ENCODE measurements around the gene FRA10AC1.

Gene FRA10AC1

DNA sequence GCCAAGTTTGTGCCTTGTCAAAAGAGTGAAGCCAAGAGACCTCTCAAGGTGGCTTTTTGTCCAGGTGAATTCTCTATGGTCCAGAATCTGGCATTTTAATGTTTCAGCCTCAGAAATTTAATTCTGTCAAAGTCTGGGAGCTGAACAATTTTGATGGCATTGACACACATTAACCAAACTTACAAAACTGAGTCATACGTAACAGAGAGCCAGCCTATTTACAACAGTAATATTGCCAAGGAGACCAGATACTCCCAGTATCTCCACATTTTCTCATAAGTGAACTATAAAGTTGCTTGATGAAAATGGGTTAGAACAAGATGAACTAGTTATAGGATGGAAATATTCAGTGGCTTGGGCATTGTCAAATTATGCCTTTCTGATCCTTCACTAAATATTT is 46.2 kb downstream of the FRA10AC1 start:
- Histone ChIP-seq H3K4me3 (ENCODE audit: low read length) (no peak overlapping the region), H3K36me3 (ENCODE audit: insufficient read depth, low read length) (no peaks in the 10 kb centered on the region), H3K27me3 (ENCODE audit: insufficient read depth, low read length) (no peaks in the 10 kb centered on the region), H2AFZ (ENCODE audit: low read depth, low read length) (no peak overlapping the region), H3K4me1 (ENCODE audit: insufficient read depth, low read length) (no peaks in the 10 kb centered on the region), H3K9me3 (ENCODE audit: low read length) (no peaks in the 10 kb centered on the region)

DNA sequence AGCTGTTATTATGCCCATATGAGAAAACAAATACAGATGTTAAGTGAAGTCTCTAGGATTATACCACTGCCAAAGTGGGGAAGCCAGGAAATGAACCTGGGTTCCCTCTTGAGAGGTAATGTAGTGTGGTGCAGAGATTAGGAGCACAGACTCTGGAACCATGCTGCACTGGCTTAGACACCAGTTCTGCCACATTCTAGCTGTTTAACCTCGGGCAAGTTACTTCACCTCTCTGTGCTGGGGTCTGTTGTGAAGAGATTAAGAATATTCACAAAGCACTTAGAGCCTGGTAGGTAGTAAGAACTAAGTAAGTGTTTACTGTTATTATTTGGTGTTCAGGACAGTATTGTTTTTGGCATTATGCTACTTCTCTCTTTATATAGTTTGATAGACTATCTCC is 48.2 kb downstream of the FRA10AC1 start:
- no peaks in the 10 kb centered on the region for H3K36me3 ChIP-seq (ENCODE audit: insufficient read depth, low read length)
- no peak overlapping the region for H2AFZ ChIP-seq (ENCODE audit: low read depth, low read length)
- no peaks in the 10 kb centered on the region for H3K9me3 ChIP-seq (ENCODE audit: low read length)
- no peaks in the 10 kb centered on the region for H3K27me3 ChIP-seq (ENCODE audit: insufficient read depth, low read length)
- no peaks in the 10 kb centered on the region for H3K4me1 ChIP-seq (ENCODE audit: insufficient read depth, low read length)
- no peak overlapping the region for H3K4me3 ChIP-seq (ENCODE audit: low read length)

DNA sequence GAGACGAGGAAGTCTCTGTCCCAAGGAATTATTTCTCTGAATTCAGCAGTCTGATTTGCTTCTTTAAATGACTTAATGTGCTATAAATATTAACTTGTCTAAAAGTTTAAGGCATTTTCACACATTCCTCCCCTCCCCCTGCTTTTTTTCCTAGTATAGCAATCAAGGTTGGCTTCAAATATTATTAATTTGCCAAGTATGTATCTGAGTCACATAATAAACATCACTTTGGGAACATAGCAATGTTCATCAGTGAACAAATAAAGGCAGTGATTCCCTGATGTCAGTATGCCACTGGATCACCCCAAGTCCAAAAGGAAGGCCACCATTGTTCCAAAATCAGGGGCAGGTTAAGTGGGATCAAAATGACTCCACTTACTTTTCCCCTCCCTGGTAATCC is 49.5 kb downstream of the FRA10AC1 start:
- Histone ChIP-seq H3K9me3 (ENCODE audit: low read length) (no peaks in the 10 kb centered on the region), H3K4me3 (ENCODE audit: low read length) (no peak overlapping the region), H3K27me3 (ENCODE audit: insufficient read depth, low read length) (no peaks in the 10 kb centered on the region), H3K4me1 (ENCODE audit: insufficient read depth, low read length) (no peaks in the 10 kb centered on the region), H2AFZ (ENCODE audit: low read depth, low read length) (no peak overlapping the region), H3K36me3 (ENCODE audit: insufficient read depth, low read length) (no peaks in the 10 kb centered on the region)

DNA sequence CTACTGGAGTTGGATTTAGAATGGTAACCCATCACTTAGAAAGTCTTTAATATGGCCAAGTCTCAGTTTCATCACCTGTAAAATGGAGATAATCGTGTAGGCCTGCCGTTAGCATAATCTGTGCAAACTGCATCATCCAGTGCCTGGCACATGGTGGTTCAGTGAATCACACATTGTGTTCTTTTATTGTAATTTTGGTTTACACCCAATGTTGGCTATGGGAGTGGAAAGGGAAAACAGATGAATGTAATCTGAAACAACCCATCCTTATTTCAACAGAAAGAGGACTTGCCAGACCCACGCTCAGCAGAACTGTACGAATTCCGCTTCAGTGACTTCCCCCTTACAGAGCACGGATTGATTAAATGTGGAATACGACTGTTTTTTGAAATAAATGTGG is 62.6 kb downstream of the FRA10AC1 start:
- no peaks in the 10 kb centered on the region for H3K36me3 ChIP-seq (ENCODE audit: insufficient read depth, low read length)
- H3K4me1 ChIP-seq (ENCODE audit: insufficient read depth, low read length), result no peaks in the 10 kb centered on the region
- H3K4me3 ChIP-seq (ENCODE audit: low read length), result no peak overlapping the region
- peaks cover 2% of the 10 kb centered on the region for H3K9me3 ChIP-seq (ENCODE audit: low read length)
- H3K27me3 ChIP-seq (ENCODE audit: insufficient read depth, low read length), result no peaks in the 10 kb centered on the region
- no peak overlapping the region for H2AFZ ChIP-seq (ENCODE audit: low read depth, low read length)

DNA sequence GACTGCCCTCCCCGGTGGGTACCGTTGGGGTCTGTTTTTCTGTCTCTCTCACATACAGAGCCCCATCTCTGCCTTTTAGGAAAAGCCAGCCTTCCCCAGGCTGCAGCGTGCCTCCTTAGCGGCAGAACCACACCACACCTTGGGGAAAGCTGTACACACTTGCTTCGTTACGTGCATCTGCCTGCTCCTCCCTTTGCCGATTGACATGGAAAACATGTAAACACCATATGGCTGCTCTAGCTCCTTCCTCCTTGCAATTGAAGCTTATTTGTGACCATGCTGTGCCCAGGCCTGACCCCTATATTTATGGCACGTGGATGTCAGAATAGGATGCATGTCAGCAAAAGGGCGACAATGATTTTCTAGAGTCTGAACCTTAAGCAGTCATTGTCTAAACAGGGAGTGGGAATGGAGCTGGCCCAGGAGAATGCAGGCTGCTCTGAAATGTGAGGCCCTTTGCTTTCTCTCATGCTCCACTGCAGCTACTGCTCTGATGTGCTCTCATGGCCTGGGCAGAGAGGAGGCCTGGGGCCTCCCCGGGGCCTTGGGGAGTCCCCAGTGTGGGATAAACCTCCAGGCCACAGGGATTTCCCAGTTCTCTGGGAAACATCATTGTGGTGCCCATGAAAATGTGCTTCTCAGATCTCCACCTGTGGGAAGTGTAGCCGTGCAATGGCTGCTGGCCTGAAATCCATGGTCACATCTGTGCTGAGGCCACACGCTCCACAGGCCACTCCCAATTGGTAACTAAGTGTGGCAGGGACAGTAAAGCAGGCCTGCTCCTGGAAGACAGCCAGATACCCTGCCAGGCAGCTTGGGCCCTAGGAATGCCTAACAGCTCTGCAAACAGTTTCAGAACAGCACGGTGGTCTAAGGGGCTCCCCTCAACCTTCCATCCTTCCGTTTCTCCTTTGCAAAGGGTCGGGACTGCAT is 71.5 kb downstream of the FRA10AC1 start:
- peaks cover 4% of the 10 kb centered on the region for H3K27me3 ChIP-seq (ENCODE audit: insufficient read depth, low read length)
- H2AFZ ChIP-seq (ENCODE audit: low read depth, low read length), result no peak overlapping the region
- no peaks in the 10 kb centered on the region for H3K9me3 ChIP-seq (ENCODE audit: low read length)
- H3K4me3 ChIP-seq (ENCODE audit: low read length), result no peak overlapping the region
- no peaks in the 10 kb centered on the region for H3K4me1 ChIP-seq (ENCODE audit: insufficient read depth, low read length)
- no peaks in the 10 kb centered on the region for H3K36me3 ChIP-seq (ENCODE audit: insufficient read depth, low read length)

DNA sequence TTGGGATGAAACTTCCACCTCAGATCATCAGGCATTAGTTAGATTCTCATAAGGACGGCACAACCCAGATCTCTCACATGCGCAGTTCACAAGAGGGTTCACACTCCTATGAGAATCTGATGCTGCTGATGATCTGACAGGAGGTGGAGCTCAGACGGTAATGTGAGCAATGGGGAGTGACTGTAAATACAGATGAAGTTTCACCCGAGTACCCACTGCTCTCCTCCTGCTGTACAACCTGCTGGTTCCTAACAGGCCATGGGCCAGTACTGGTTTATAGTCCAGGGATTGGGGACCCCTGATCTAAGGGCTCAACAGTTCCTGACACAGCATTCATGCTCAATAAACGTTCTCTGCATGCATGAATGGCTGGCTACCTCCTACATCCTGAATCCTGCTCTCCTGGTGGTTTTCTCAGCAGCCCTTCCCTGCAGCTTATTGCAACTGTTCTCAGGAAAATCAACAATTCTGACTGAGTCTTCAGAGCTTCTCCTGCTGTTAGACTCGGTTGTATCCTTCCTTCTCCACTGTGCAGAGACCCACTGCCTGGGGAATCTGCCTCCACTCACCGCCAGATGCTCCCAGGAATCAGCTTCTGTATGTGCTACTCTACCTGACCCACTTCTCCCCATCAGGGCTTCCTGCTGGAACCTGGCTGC is 72.6 kb downstream of the FRA10AC1 start:
- H3K9me3 ChIP-seq (ENCODE audit: low read length), result no peaks in the 10 kb centered on the region
- H2AFZ ChIP-seq (ENCODE audit: low read depth, low read length), result no peak overlapping the region
- no peaks in the 10 kb centered on the region for H3K36me3 ChIP-seq (ENCODE audit: insufficient read depth, low read length)
- H3K27me3 ChIP-seq (ENCODE audit: insufficient read depth, low read length), result peaks cover 4% of the 10 kb centered on the region
- no peak overlapping the region for H3K4me3 ChIP-seq (ENCODE audit: low read length)
- H3K4me1 ChIP-seq (ENCODE audit: insufficient read depth, low read length), result no peaks in the 10 kb centered on the region

DNA sequence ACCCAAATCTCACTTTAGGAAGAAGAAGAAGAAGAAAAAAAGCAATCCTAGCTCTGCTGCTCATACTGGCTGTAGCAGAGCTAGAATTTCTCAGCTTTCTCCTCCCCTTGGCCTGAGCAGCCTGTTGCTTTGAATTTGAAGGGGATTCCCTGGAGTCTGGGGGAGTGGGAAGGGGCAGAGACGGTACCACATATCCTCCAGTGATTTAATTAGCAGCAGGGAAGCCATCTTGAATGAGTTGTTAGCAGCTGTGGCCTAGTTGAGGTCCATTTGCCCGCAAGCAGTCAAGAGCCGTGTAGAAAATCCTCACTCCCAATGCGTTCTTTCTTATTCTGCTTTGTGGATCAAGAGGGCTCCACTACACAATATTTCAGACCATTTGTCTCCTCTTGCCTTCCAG is 73.5 kb downstream of the FRA10AC1 start:
- H3K4me1 ChIP-seq (ENCODE audit: insufficient read depth, low read length), result no peaks in the 10 kb centered on the region
- H3K9me3 ChIP-seq (ENCODE audit: low read length), result no peaks in the 10 kb centered on the region
- no peaks in the 10 kb centered on the region for H3K36me3 ChIP-seq (ENCODE audit: insufficient read depth, low read length)
- peaks cover 4% of the 10 kb centered on the region for H3K27me3 ChIP-seq (ENCODE audit: insufficient read depth, low read length)
- peak overlapping the region; percentile 21 for H2AFZ ChIP-seq (ENCODE audit: low read depth, low read length)
- no peak overlapping the region for H3K4me3 ChIP-seq (ENCODE audit: low read length)

DNA sequence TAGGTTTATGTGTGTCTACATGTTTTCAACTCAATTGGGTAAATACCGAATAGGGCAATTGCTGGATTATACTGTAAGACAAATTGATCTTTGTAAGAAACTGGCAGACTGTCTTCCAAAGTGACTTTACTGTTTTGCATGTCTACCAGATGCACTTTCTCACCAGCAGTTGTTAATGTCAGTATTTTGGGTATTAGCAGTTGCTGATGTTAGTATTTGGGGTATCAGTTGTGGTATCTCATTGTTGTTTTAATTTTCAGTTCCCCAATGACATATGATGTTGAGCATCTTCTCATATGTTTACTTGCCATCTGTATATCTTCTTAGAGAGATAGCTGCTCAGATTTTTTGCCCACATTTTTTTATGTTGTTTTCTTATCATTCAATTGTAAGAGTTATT is 79.5 kb downstream of the FRA10AC1 start:
- peaks cover 12% of the 10 kb centered on the region for H3K27me3 ChIP-seq (ENCODE audit: insufficient read depth, low read length)
- no peaks in the 10 kb centered on the region for H3K9me3 ChIP-seq (ENCODE audit: low read length)
- no peak overlapping the region for H3K4me3 ChIP-seq (ENCODE audit: low read length)
- no peaks in the 10 kb centered on the region for H3K4me1 ChIP-seq (ENCODE audit: insufficient read depth, low read length)
- no peak overlapping the region for H2AFZ ChIP-seq (ENCODE audit: low read depth, low read length)
- no peaks in the 10 kb centered on the region for H3K36me3 ChIP-seq (ENCODE audit: insufficient read depth, low read length)

DNA sequence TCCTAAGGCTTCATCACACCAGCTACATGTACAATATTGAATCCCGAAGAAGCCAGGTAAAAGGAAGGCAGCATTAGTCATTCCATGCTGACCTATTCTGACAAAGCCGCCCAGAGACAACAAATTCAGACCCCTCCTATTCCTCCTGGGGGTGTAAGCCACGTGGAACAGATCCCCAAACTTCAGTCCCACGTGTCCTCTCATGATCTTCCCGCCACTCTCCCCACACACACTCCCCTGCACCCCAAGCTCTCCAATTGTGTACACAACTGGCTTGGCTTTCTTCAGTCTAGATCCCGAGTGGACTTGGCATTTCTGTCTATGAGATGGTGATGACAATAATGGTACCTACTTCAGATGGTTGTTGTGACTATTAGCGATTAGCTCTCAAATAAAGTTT is 81.5 kb downstream of the FRA10AC1 start:
- H3K36me3 ChIP-seq (ENCODE audit: insufficient read depth, low read length), result no peaks in the 10 kb centered on the region
- H3K27me3 ChIP-seq (ENCODE audit: insufficient read depth, low read length), result peaks cover 12% of the 10 kb centered on the region
- H3K4me3 ChIP-seq (ENCODE audit: low read length), result no peak overlapping the region
- H2AFZ ChIP-seq (ENCODE audit: low read depth, low read length), result no peak overlapping the region
- no peaks in the 10 kb centered on the region for H3K9me3 ChIP-seq (ENCODE audit: low read length)
- H3K4me1 ChIP-seq (ENCODE audit: insufficient read depth, low read length), result no peaks in the 10 kb centered on the region
